Astrocyte (in vitro differentiated cells and primary cell): ENCODE measurements around the gene TMEM106A. TPM values are rescaled to one million over a fixed set of nuclear protein-coding genes. Genes with fewer than 3 reads are reported as not detected.
"Not testable (repeated sequence)": the region's sequence is repeated elsewhere in the genome, so short reads cannot be mapped to it uniquely, and the experiment has no call there.

Experiments
- DNase-seq: peaks from one replicate; pipeline ENCODE4 v3.0.0-alpha.2; 2010; ENCODE audit warnings: low read depth
- FAIRE-seq: peaks from 2 replicates; lab custom pipeline; 2011; peaks lifted over from hg19 to GRCh38; lab: Jason Lieb, UNC
- H2AFZ ChIP-seq: 2 replicates; pipeline ENCODE4 v1.6.0; 2012; ENCODE audit warnings: low read depth, low read length, inconsistent platforms
- H3K27ac ChIP-seq: 2 replicates; pipeline ENCODE4 v1.5.1; 2011; ENCODE audit warnings: low read depth, low read length, inconsistent platforms
- H3K27me3 ChIP-seq: 2 replicates; pipeline ENCODE4 v1.6.0; 2011; ENCODE audit warnings: low read length, inconsistent platforms; ENCODE audit not compliant: insufficient read depth
- H3K36me3 ChIP-seq: 2 replicates; pipeline ENCODE4 v1.5.1; 2011; ENCODE audit warnings: low read length, inconsistent platforms; ENCODE audit not compliant: insufficient read depth
- H3K4me1 ChIP-seq: 2 replicates; pipeline ENCODE4 v1.5.1; 2011; ENCODE audit warnings: low read length, inconsistent platforms; ENCODE audit not compliant: insufficient read depth
- H3K4me2 ChIP-seq: 2 replicates; pipeline ENCODE4 v1.6.0; 2012; ENCODE audit warnings: low read length, inconsistent platforms
- H3K4me3 ChIP-seq: 2 replicates; pipeline ENCODE4 v1.5.1; 2011; ENCODE audit warnings: low read depth, mild to moderate bottlenecking, low read length, inconsistent platforms; ENCODE audit not compliant: insufficient read depth
- H3K79me2 ChIP-seq: 2 replicates; pipeline ENCODE4 v1.6.0; 2012; ENCODE audit warnings: mild to moderate bottlenecking, low read length, inconsistent platforms; ENCODE audit not compliant: insufficient read depth
- H3K9ac ChIP-seq: 2 replicates; pipeline ENCODE4 v1.6.0; 2012; ENCODE audit warnings: mild to moderate bottlenecking, low read length, inconsistent platforms
- H3K9me3 ChIP-seq: 2 replicates; pipeline ENCODE4 v1.5.1; 2012; ENCODE audit warnings: low read depth, mild to moderate bottlenecking, low read length, inconsistent platforms; ENCODE audit not compliant: insufficient read depth
- H4K20me1 ChIP-seq: 2 replicates; pipeline ENCODE4 v1.6.0; 2012; ENCODE audit warnings: low read length, inconsistent platforms; ENCODE audit not compliant: insufficient read depth
- H3K27ac Mint-ChIP-seq: one replicate; pipeline ENCODE4 v1.8.0; 2021; ENCODE audit warnings: mild to moderate bottlenecking, mixed read lengths; ENCODE audit not compliant: unreplicated experiment
- H3K27me3 Mint-ChIP-seq: one replicate; pipeline ENCODE4 v1.8.0; 2021; ENCODE audit warnings: low read depth, mixed read lengths; ENCODE audit not compliant: unreplicated experiment
- H3K36me3 Mint-ChIP-seq: one replicate; pipeline ENCODE4 v1.8.0; 2021; ENCODE audit warnings: low read depth, mixed read lengths; ENCODE audit not compliant: unreplicated experiment
- H3K4me1 Mint-ChIP-seq: one replicate; pipeline ENCODE4 v1.8.0; 2021; ENCODE audit warnings: low read depth, mixed read lengths; ENCODE audit not compliant: unreplicated experiment
- H3K4me3 Mint-ChIP-seq: one replicate; pipeline ENCODE4 v1.8.0; 2021; ENCODE audit warnings: mild to moderate bottlenecking, moderate library complexity, mixed read lengths; ENCODE audit not compliant: unreplicated experiment
- H3K9me3 Mint-ChIP-seq: one replicate; pipeline ENCODE4 v1.8.0; 2021; ENCODE audit warnings: mild to moderate bottlenecking, mixed read lengths; ENCODE audit not compliant: unreplicated experiment
- total RNA-seq: library from RNA; stranded (reverse); gene quantifications from 2 replicates; pipeline ENCODE4 v1.2.1, GENCODE V29; 2021

The TMEM106A gene
- total RNA-seq, 1 donor from 2014 or later = 10.1 TPM

DNA sequence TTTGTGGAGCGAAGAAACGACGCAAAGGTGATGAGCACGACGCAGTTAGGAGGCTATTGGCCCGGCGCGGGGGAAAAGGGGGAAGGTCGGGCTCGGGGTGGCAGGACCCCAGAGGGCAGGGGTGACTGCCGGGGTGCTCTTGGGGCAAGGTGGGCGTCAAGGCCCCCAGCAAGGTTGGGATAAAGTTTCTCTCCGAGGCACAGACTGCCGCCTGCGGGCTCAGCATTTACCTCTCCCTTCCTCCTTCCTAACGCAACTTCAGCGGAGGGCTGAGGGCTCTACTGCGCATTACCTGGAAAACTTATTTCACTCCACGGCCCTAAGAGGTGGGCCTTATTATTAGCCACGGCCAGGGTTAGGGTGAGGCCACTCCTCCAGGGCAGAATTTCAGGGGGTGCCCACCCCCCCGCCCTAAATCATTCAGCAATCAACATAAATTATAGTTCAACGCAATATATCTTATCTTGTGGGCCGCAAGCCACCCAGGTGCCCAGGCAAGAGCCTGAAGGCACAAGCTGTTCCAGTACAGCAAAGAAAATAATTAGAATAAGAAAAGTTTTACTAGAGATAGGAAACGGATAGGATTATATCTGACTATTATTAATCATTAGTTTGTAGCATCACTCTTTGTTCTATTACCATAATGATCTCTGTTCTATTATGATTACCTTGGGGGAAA is 20.5 kb downstream of the TMEM106A start:
- H3K27ac ChIP-seq, FAIRE-seq, H4K20me1 ChIP-seq, H3K27me3 Mint-ChIP-seq, H3K4me3 Mint-ChIP-seq, H2AFZ ChIP-seq, H3K79me2 ChIP-seq, H3K9me3 Mint-ChIP-seq, DNase-seq, H3K9me3 ChIP-seq, H3K27me3 ChIP-seq, H3K4me1 Mint-ChIP-seq, H3K36me3 ChIP-seq, H3K4me3 ChIP-seq, H3K4me1 ChIP-seq, H3K36me3 Mint-ChIP-seq: not testable (repeated sequence)
- H3K27ac Mint-ChIP-seq = peak overlapping the region; percentile 73
- Histone ChIP-seq H3K9ac (peak overlapping the region; percentile 34), H3K4me2 (peak overlapping the region; percentile 74)

GRCh38 chr17:43233263-43233662 is 21.6 kb downstream of the TMEM106A start:
- not testable (repeated sequence) for H3K4me2 ChIP-seq, H3K27ac ChIP-seq, H3K27me3 ChIP-seq, H3K4me3 ChIP-seq, H3K9ac ChIP-seq, H3K36me3 Mint-ChIP-seq, H3K79me2 ChIP-seq, DNase-seq, H3K9me3 ChIP-seq, H2AFZ ChIP-seq, H3K4me1 ChIP-seq, FAIRE-seq, H4K20me1 ChIP-seq, H3K36me3 ChIP-seq, H3K4me1 Mint-ChIP-seq, H3K4me3 Mint-ChIP-seq, H3K27me3 Mint-ChIP-seq, H3K9me3 Mint-ChIP-seq
- H3K27ac Mint-ChIP-seq = peak overlapping the region; percentile 53

- not testable (repeated sequence) for H3K27me3 Mint-ChIP-seq, H3K9me3 ChIP-seq, H3K9me3 Mint-ChIP-seq, H4K20me1 ChIP-seq, H3K27me3 ChIP-seq, H2AFZ ChIP-seq, H3K4me2 ChIP-seq, DNase-seq, H3K27ac ChIP-seq, H3K4me1 Mint-ChIP-seq, H3K4me3 Mint-ChIP-seq, H3K9ac ChIP-seq, H3K36me3 Mint-ChIP-seq, H3K4me1 ChIP-seq, H3K36me3 ChIP-seq, H3K79me2 ChIP-seq, FAIRE-seq, H3K4me3 ChIP-seq
- H3K27ac Mint-ChIP-seq = peak within 1 kb of the TSS; percentile 53
Observed at GRCh38 chr17:43233877-43234276, 22.2 kb downstream of the TMEM106A start, which contains the start of gene RNU2-1. RNU2-1 (minus strand) TSS chr17:43233977.

- H3K27ac Mint-ChIP-seq, H3K79me2 ChIP-seq, H3K27me3 ChIP-seq, H3K4me3 Mint-ChIP-seq, FAIRE-seq, H3K4me1 ChIP-seq, H3K36me3 ChIP-seq, DNase-seq, H3K9me3 Mint-ChIP-seq, H3K27ac ChIP-seq, H4K20me1 ChIP-seq, H3K9me3 ChIP-seq, H3K27me3 Mint-ChIP-seq, H3K4me2 ChIP-seq, H3K36me3 Mint-ChIP-seq, H3K4me1 Mint-ChIP-seq, H2AFZ ChIP-seq, H3K9ac ChIP-seq, H3K4me3 ChIP-seq: not testable (repeated sequence)
Observed at GRCh38 chr17:43239597-43239996, 27.9 kb downstream of the TMEM106A start.

DNA sequence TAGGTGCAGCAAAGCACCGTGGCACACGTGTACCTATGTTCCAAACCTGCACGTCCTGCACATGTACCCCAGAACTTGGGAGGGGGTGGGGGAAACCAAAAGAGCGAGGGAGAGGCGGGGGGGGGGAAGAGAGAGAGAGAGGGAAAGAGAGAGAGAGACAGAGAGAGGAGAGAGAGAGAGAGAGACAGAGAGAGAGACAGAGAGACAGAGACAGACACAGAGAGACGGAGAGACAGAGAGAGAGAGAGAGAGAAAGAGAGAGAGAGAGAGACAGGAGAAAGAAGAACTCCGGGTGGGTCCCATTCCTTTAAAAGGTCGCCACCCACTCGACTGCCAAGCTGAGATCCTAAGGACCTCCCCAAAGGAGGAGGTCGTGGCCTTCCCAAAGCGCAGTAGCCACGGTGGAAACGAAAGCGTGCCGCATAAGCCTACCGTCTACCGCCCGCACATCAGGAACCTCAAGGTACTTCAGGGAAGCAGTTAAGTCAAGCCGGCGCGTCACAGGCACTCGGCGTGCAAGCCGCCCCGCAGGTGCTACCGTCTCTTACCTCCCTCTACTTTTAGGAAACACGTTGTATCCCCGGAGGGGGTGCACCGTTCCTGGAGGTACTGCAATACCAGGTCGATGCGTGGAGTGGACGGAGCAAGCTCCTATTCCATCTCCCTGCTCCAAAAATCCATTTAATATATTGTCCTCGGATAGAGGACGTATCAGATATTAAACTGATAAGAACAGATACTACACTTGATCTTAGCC is 29.1 kb downstream of the TMEM106A start:
- H3K27me3 ChIP-seq, H3K27me3 Mint-ChIP-seq, FAIRE-seq, H3K4me1 Mint-ChIP-seq, H3K27ac ChIP-seq, H3K9me3 ChIP-seq, H3K4me2 ChIP-seq, H3K36me3 ChIP-seq, H3K9me3 Mint-ChIP-seq, H3K4me3 ChIP-seq, H3K4me1 ChIP-seq, H3K4me3 Mint-ChIP-seq, H4K20me1 ChIP-seq, H3K36me3 Mint-ChIP-seq, H3K79me2 ChIP-seq, H3K9ac ChIP-seq, DNase-seq, H2AFZ ChIP-seq, H3K27ac Mint-ChIP-seq: not testable (repeated sequence)

GRCh38 chr17:43246456-43246855 is 34.8 kb downstream of the TMEM106A start:
- H4K20me1 ChIP-seq, H3K27ac Mint-ChIP-seq, H3K36me3 ChIP-seq, H3K9me3 Mint-ChIP-seq, H3K79me2 ChIP-seq, H3K4me3 ChIP-seq, FAIRE-seq, H3K4me3 Mint-ChIP-seq, H3K9ac ChIP-seq, H3K27me3 ChIP-seq, H3K27me3 Mint-ChIP-seq, H3K4me1 ChIP-seq, H3K9me3 ChIP-seq, H3K4me1 Mint-ChIP-seq, H3K27ac ChIP-seq, H3K36me3 Mint-ChIP-seq, H3K4me2 ChIP-seq, DNase-seq, H2AFZ ChIP-seq: not testable (repeated sequence)
